GM19324 (cell line): ENCODE measurements around the gene KMO.

Experiments used
- ATAC-seq: cut with Tn5 transposase; IDR thresholded peaks from one replicate; pipeline ENCODE4 v1.9.1; 2021; ENCODE audit warnings: mild to moderate bottlenecking, moderate library complexity; ENCODE audit not compliant: unreplicated experiment, low FRiP score

Gene KMO

GRCh38 chr1:241622669-241623068 is 90.5 kb downstream of the KMO start:
- ATAC-seq, result no peak

DNA sequence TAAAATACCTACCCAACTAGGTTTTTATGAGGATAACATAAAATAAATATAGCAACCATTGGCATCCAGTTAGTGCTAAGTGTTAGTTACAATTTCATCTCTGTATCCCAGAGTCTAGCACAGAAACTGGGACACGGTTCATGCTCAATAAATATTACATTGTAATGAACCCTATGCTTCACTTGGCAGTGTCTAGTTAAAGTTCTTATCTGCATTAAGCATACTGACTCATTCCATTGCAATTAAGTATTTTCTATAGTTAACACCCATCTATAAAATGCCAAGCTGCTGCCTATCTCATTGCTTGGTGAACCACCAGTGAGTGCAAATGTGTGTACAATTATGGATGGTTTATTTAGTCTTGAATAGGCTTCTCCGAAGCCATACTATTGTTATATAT is 92.8 kb downstream of the KMO start:
- ATAC-seq, result no peak

GRCh38 chr1:241627453-241628259 is 95.5 kb downstream of the KMO start:
- ATAC-seq, result peak; percentile 79

- ATAC-seq, result no peak
Observed at GRCh38 chr1:241630005-241630404, 97.8 kb downstream of the KMO start.

DNA sequence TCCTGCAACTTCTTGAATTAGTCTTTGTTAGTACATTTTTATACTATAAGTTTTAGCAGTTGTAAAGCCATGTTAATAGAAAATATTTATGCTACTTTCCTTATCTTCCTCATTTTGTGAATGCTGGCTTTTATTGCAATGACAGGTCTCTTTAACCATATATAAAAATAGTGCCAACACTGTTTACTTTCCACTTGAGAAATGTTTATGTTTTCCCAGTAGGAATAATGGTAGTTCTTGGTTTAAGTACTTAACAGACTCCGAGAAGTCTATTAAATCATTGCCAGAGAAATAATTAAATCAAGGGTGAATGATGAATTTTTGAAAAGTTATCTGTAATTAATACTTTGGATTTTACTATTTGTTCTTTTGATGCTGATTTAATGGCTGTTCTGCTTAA is 98.3 kb downstream of the KMO start:
- no peak for ATAC-seq

GRCh38 chr1:241630899-241631298 is 98.7 kb downstream of the KMO start:
- ATAC-seq, result no peak

GRCh38 chr1:241631674-241632073 is 99.5 kb downstream of the KMO start:
- ATAC-seq, result no peak

DNA sequence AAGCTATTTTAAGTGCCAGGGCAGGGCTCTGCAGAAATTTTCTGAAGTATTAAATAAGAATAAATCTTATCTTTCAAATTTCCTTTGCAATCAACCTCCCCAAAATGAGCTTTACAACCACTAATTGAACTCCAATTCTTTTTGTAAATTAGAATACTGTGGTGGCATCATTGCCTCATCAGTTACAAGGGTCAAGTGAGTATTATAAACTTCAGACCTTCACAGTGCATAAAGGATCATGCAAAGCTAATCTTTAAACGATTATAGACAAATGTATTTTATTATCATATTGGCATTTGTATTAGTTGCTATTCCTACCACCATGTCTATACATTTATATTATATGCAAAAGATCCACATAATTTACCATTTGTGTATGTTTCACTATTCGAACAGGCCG is 100.8 kb downstream of the KMO start:
- no peak for ATAC-seq

DNA sequence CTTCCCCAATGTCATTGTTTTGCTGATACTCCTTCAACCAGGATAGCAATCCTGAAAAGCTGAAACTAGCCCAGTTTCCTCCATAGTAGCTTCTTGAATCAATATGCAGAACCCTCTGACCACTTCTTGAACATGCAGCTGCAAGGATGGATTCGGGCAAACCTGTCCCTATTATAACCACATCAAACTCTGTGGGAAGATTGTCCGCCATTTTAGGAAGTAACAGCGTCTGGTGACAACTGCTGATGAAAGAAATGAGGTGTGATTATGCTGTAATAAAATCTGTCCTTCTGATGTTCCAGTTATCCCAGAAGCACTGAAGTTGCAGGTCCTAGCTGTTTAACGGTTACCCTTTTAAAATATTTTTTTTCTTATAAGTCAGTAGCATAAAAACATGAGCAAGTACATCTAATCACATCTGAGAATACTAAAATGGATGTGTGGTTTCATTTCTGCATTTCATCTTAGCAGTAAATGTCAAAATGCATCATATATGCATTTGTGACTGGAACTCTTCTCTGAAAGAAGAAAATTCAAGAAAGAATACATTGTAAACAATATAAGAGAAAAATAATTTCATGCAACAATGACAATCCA is 103.5 kb downstream of the KMO start:
- no peak for ATAC-seq

DNA sequence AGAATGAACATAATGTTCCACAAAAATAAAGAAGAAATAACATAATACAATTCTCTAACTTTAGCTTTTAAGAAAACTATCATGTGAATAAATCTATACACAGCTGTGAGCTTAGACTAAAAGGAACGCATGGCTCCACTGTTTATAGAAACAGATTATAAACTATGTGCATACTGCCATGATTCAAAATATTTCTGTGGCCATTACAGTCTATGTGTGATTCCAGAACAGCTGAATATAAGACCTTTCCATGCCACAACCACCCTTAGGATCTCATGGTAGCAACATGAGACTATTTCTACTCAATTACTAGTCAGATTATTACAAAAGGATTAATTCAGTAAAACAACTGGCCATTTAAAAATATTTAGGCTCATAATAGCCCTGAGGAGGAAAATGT is 104.1 kb downstream of the KMO start:
- ATAC-seq, result no peak

GRCh38 chr1:241637046-241637590 is 104.9 kb downstream of the KMO start:
- no peak for ATAC-seq

DNA sequence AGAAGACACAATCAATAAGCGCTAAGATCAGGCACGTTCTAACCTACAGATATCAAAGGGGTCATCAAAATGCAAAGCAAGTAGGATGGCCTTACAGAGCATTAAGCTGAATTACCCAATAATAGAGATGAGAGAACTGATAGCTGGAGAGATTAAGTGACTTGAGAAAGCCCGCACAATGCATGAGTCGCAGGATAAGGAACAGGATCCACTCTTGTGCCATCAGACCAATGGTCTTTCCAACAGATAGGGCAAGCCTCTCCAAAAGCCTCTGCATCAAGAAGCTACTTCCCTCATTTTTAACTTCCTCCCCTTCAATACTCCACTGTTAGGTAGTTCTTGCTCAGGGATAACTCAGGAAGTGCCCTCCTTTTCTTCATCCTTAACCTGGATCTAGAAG is 105.4 kb downstream of the KMO start:
- ATAC-seq, result no peak

GRCh38 chr1:241638099-241638682 is 106.0 kb downstream of the KMO start:
- ATAC-seq, result no peak

- ATAC-seq, result no peak
Observed at GRCh38 chr1:241638909-241639622, 106.9 kb downstream of the KMO start.

DNA sequence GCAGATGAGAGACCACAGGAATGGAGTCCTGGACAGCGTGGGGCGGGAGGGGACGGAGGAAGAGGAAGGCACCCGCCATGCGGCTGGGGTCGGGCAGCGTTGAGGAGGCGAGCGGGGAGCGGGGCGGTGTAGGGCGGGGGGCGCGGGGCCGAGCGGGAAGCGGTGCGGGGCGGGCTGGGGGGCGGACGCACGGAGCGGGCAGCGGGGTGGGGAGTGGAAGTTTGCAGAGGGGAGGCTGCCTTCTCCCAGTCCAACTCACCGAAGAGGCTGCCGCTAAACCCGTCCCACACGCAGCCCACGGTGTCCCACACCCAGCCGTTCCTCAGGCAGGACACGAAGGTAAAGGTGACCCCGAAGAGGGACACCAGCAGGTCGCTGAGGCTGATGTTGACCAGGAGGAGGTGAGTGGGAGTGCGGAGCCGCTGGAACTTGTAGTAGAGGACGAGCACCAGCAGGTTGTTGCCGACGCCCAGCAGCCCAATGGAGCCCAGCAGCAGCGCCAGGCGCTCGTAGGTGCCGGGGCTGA is 107.5 kb downstream of the KMO start:
- peak; percentile 56 for ATAC-seq

DNA sequence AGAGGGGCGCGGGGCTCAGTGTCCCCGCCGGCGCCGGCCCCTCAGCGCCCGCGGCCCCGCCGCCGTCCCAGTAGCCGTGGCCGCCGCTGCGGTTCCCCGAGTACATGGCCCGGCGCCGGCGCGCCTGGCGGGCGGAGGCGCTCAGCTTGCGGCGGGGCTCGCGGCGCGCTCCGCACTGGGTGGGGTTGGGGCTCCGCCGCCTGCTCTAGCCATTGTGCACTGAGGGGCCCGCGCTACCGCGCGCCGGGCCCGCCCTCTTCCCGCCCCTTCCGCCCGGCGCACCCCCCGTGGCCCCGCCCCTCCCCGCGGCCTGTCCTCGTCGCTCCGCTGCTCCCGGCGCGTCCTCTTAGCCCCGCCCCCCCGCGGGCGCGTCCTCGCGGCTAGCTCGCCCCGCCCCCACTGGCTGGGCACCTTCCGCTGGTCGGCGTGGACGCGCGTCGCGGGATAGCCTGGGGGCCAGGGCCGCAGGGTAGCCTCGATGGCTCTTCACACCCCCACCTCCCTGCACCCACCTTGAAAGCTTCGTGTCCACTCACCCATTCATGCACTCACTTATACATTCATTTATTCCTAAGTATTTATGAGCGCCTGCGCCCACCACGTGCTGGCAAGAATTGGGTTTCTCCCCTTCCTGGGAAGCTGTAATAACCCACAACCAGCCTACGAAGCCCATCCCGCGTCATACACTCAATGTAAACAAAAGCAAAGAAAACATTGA is 108.1 kb downstream of the KMO start, which contains the start of the genes CHML and OPN3:
CHML (minus strand) TSS at position 221 of the 718 bp plus-strand sequence. CDS start 4,603 bp downstream, outside the sequence.
OPN3 (minus strand) TSS at position 221 of the 718 bp plus-strand sequence; CDS start at position 106, 115 bp downstream.
- ATAC-seq, result peak; percentile 97

GRCh38 chr1:241640867-241641622 is 108.9 kb downstream of the KMO start:
- ATAC-seq, result no peak

DNA sequence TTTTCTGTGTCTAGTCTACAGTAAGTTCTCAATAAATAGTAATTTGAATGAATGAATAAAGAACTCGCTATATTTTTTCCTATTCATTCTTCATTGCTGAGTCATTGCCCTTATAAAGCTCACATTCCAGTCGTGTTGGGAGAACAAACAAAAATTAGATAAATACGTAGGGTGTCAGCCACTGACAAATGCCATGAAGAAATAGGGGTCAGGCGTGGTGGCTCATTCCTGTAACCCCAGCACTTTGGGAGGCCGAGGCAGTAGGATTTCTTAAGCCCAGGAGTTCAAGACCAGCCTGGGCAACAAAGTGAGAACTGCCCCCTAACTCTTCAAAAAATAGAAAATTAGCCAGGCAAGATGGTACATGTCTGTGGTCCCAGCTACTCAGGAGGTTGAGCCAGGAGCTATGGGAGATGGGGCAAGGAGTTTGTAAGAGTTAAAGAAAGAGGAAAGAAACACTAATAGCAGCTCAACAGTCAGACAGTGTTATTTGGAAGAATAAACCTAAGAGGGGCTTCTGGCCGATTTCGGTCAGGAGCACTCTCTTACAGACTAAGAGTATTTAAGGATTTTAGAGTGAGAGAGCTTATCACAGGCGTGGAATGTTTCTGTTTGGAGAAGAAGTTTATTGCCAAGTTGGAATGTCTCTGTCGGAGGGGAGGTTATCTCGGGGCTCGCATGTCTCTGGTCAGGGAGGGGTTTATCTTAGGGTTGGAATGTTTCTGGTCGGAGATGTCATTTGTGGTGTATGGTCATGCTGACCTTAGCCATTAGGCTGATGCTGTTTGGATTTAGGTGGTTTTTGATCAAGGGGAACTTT is 109.8 kb downstream of the KMO start:
- no peak for ATAC-seq
